ENCODE data around the gene FOXP1. TPM values are rescaled to one million over a fixed set of nuclear protein-coding genes. Genes with fewer than 3 reads are reported as not detected.

FOXP1 gene
- total and polyA plus RNA-seq, 4 donors, result 4.9 to 35.4 (median 32.0) TPM

GRCh38 chr3:71202848-71203533 is 380.5 kb downstream of the FOXP1 start:
- Histone ChIP-seq H3K9ac (ENCODE audit: low read depth in 1 of 2, low read length in 2 of 2) (no peak overlapping the region), H3K9me3 (ENCODE audit: control insufficient read depth in 4 of 4, low read length in 3 of 4) (no peaks in the 10 kb centered on the region), H3K4me1 (ENCODE audit: control insufficient read depth in 4 of 4, insufficient read depth in 4 of 4, low read length in 3 of 4) (peaks cover 0 to 21% (median 13%) of the 10 kb centered on the region in 4 donors), H3K4me3 (ENCODE audit: low read depth in 1 of 3, low read length in 3 of 3) (no peak overlapping the region), H3K27me3 (ENCODE audit: control insufficient read depth in 4 of 4, insufficient read depth in 4 of 4, low read length in 3 of 4) (no peaks in the 10 kb centered on the region), H3K36me3 (ENCODE audit: control insufficient read depth in 4 of 4, insufficient read depth in 3 of 4, low read depth in 1 of 4, low read length in 3 of 4) (no peaks in the 10 kb centered on the region), H3K27ac (ENCODE audit: low read depth in 1 of 2, low read length in 2 of 2) (peak overlapping the region in 1 of 2 donors; percentile 62)
- no peak for TF ChIP-seq HNF4G (IDR thresholded peaks at IDR 0.05)
- no peak for TF ChIP-seq SP1 (IDR thresholded peaks at IDR 0.05)
- TF ChIP-seq ATF3 (IDR thresholded peaks at IDR 0.05), result no peak
- no peak for TF ChIP-seq JUND (IDR thresholded peaks at IDR 0.05)
- no peak for TF ChIP-seq GABPA (IDR thresholded peaks at IDR 0.05 in 1 of 2, conservative IDR thresholded peaks at IDR 0.05 in 1 of 2)
- no peak for TF ChIP-seq RAD21 (IDR thresholded peaks at IDR 0.05)
- TF ChIP-seq ZBTB33 (IDR thresholded peaks at IDR 0.05), result no peak
- TF ChIP-seq FOXA1 (IDR thresholded peaks at IDR 0.05), result no peak
- no peak for TF ChIP-seq FOXA2 (IDR thresholded peaks at IDR 0.05)
- no peak for TF ChIP-seq HNF4A (conservative IDR thresholded peaks at IDR 0.05)
- TF ChIP-seq EGR1 (IDR thresholded peaks at IDR 0.05; ENCODE audit: low read depth in 2 of 2), result no peak
- no peak for TF ChIP-seq NR2F2 (IDR thresholded peaks at IDR 0.05)
- TF ChIP-seq CTCF (IDR thresholded peaks at IDR 0.05; ENCODE audit: low read depth, low read length, missing input control), result no peak
- TF ChIP-seq TAF1 (conservative IDR thresholded peaks at IDR 0.05), result no peak
- no peak for TF ChIP-seq MAX (IDR thresholded peaks at IDR 0.05)
- no peak for TF ChIP-seq YY1 (IDR thresholded peaks at IDR 0.05)
- no peak for TF ChIP-seq REST (IDR thresholded peaks at IDR 0.05)
- WGBS, result 72% methylated on average over 5 of the region's 5 CpGs
- no peak for DNase-seq (ENCODE audit: low spot score)
